ENCODE data around the gene RERE.

- TF ChIP-seq FOXM1 (IDR thresholded peaks at IDR 0.05; ENCODE audit: borderline replicate concordance, low read depth) = no peak
- TF ChIP-seq NFIC (IDR thresholded peaks at IDR 0.05) = no peak
- no peak for TF ChIP-seq MAX (IDR thresholded peaks at IDR 0.05)
- no peak for TF ChIP-seq EP300 (IDR thresholded peaks at IDR 0.05; ENCODE audit: borderline replicate concordance)
- no peak for TF ChIP-seq TCF12 (IDR thresholded peaks at IDR 0.05; ENCODE audit: low read depth)
- no peak for TF ChIP-seq TEAD4 (IDR thresholded peaks at IDR 0.05)
- no peak for TF ChIP-seq RAD21 (IDR thresholded peaks at IDR 0.05; ENCODE audit: low read depth)
- TF ChIP-seq YY1 (IDR thresholded peaks at IDR 0.05; ENCODE audit: low read depth) = no peak
- no peak for TF ChIP-seq USF1 (IDR thresholded peaks at IDR 0.05)
Measured at GRCh38 chr1:8545078-8545477, 272.4 kb downstream of the RERE start.

All from Ishikawa (cell line).